HPDE6-E6E7 (cell line): ENCODE data around the gene C10orf67.
"Not testable (repeated sequence)": the region's sequence is repeated elsewhere in the genome, so short reads cannot be mapped to it uniquely, and the experiment has no call there.

Experiments used
- DNase-seq: peaks from one replicate; pipeline ENCODE4 v3.0.0; 2011; ENCODE audit warnings: missing footprints; ENCODE audit errors: extremely low spot score

C10orf67 gene

GRCh38 chr10:23344241-23344841 lies at the start of gene C10orf67:
TSS of gene C10orf67 (minus strand) at chr10:23344797. CDS start at chr10:23344774, 23 bp downstream.
- DNase-seq: no peak

GRCh38 chr10:23391821-23392220 lies 47.2 kb upstream of the C10orf67 start:
- no peak for DNase-seq

- no peak for DNase-seq
Observed at GRCh38 chr10:23390809-23391208, 46.2 kb upstream of the C10orf67 start.

GRCh38 chr10:23390408-23390807 lies 45.8 kb upstream of the C10orf67 start:
- DNase-seq: not testable (repeated sequence)

GRCh38 chr10:23387516-23387915 lies 42.9 kb upstream of the C10orf67 start:
- not testable (repeated sequence) for DNase-seq

GRCh38 chr10:23386052-23386451 lies 41.5 kb upstream of the C10orf67 start:
- no peak for DNase-seq

- DNase-seq: peak; percentile 27
Observed at GRCh38 chr10:23384364-23384763, 39.8 kb upstream of the C10orf67 start.

GRCh38 chr10:23383637-23384036 lies 39.0 kb upstream of the C10orf67 start:
- no peak for DNase-seq

GRCh38 chr10:23381298-23382040 lies 36.9 kb upstream of the C10orf67 start:
- DNase-seq: no peak

GRCh38 chr10:23379686-23380085 lies 35.1 kb upstream of the C10orf67 start:
- no peak for DNase-seq

GRCh38 chr10:23376229-23376655 lies 31.6 kb upstream of the C10orf67 start:
- no peak for DNase-seq

- no peak for DNase-seq
Observed at GRCh38 chr10:23375366-23375765, 30.8 kb upstream of the C10orf67 start.

- DNase-seq: no peak
Observed at GRCh38 chr10:23373156-23373555, 28.6 kb upstream of the C10orf67 start.

- no peak for DNase-seq
Observed at GRCh38 chr10:23371073-23371472, 26.5 kb upstream of the C10orf67 start.

GRCh38 chr10:23370106-23370505 lies 25.5 kb upstream of the C10orf67 start:
- DNase-seq: no peak

- no peak for DNase-seq
Observed at GRCh38 chr10:23368816-23369640, 24.4 kb upstream of the C10orf67 start.

GRCh38 chr10:23367896-23368595 lies 23.4 kb upstream of the C10orf67 start:
- DNase-seq: no peak

- not testable (repeated sequence) for DNase-seq
Observed at GRCh38 chr10:23365417-23366030, 20.9 kb upstream of the C10orf67 start.

GRCh38 chr10:23364378-23364777 lies 19.8 kb upstream of the C10orf67 start:
- no peak for DNase-seq

GRCh38 chr10:23363793-23364135 lies 19.2 kb upstream of the C10orf67 start:
- no peak for DNase-seq
